Measurements from ENCODE around the gene SLC25A12.
"Not testable (repeated sequence)": the region's sequence is repeated elsewhere in the genome, so short reads cannot be mapped to it uniquely, and the experiment has no call there.

The SLC25A12 gene, protein sequence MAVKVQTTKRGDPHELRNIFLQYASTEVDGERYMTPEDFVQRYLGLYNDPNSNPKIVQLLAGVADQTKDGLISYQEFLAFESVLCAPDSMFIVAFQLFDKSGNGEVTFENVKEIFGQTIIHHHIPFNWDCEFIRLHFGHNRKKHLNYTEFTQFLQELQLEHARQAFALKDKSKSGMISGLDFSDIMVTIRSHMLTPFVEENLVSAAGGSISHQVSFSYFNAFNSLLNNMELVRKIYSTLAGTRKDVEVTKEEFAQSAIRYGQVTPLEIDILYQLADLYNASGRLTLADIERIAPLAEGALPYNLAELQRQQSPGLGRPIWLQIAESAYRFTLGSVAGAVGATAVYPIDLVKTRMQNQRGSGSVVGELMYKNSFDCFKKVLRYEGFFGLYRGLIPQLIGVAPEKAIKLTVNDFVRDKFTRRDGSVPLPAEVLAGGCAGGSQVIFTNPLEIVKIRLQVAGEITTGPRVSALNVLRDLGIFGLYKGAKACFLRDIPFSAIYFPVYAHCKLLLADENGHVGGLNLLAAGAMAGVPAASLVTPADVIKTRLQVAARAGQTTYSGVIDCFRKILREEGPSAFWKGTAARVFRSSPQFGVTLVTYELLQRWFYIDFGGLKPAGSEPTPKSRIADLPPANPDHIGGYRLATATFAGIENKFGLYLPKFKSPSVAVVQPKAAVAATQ

DNA sequence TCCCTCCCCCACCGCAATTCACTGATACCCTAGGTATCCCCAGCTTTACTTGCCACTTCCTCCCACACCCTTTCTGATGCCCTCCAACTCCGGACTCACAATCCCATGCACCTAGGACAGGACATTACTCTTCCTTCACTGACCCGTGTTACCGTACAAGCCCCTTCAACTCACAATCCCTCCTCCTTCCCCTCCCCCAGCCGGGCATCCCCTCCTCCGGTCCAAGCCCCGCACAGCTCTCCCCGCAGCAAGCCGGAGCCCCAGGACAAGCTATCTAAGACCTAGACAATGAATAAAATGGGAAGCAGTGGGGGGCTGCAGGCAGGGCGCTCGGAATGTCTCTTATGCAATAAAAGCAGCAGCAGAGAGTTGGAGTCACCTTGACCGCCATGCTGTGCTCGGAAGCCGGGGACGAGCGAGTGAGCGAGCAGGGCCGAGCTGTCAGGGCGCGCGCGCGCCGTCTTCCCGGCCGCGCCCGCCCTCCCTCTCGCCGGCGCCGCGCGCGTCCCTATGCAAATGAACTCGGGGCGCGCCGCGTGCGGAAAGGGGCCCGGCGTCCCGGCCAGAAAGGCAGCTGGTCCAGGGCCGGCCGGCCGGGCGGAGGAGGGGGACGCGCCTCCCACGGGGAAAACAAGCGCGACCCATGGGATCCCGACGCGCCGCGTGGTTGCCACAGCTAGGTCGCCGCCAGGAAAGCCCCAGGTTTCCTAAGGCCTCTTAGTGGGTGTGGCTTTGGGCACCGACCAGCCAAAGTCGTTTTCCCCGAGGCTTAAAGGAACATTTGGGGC, at the start of gene SLC25A12:
SLC25A12 (minus strand) TSS at position 421 of the 788 bp plus-strand sequence; CDS start at position 391, 30 bp downstream.
- peak; percentile 89 for DNase-seq

DNA sequence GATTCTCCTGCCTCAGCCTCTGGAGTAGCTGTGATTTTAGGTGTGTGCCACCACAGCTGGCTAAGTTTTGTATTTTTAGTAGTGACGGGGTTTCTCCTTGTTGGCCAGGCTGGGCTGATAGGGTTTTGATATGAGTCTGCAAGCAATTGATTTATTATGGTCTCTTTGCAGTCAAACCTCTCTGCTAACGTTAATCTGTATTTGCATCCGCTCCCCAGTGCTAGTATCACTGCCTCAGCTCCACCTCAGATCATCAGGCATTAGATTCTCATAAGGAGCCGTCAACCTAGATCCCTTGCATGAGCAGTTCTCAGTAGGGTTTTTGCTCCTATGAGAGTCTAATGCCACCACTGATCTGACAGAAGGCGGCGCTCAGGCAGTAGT, 47.3 kb upstream of the SLC25A12 start:
- DNase-seq: no peak

DNA sequence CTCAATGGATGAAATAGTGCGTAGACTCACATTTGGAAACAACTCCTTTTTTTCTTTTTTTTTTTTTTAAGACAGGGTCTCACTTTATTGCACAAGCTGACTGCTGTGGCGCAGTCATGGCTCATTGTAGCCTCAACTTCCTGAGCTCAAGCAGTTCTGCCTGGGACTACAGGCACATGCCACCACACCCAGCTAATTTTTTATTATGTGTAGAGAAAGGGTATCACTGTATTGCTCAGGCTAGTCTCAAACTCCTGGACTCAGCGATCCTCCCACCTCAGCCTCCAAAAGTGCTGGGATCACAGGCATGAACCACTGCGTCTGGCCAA, 45.7 kb upstream of the SLC25A12 start:
- no peak for DNase-seq

DNA sequence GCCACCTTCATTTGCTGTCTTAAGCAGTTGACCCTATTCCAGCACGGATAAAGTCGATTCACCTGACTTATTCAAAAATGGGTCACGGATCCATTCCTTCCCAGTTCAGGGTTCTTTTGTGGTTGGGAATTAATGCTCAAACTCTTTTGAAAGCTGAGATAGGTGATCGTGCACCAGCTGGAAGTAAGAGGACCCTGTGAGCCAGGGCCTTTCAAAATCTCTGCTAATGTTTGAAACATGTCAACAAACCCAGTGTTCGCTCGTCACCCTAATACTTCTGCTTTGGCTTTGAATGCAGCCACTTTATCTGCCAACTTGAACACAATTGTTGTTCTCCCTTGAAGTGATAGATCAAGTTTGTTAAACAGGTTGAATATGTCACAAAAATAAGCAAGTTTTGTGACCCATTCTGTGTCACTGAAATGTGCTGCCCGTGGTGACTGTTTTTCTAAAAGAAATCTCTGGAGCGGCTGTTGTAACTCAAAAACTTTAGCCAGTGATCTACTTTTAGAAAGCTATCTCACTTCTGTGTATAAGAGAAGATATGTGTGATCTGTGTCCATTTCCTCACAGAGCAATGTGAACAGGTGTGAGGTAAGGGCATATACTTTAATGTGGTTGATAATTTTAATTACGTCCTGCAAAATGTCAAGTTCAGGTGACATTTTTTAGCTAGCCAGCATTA, 45.2 kb upstream of the SLC25A12 start:
- DNase-seq: no peak

DNA sequence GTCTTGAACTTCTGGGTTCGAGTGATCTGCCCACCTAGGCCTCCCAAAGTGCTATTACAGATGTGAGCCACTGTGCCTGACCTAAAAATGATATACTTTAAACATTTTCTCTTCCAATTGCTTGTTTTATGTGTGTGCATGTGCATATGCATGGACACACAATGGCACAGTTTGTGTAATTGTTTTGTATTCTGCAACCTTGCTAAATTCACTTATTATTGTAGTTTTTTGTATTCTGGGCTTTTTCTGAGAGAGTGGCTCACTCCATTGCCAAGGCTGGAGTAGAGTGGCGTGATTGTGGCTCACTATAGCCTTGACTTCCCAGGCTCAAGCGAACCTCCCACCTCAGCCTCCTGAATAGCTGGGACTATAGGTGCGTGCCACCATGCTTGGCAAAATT, 36.3 kb upstream of the SLC25A12 start:
- no peak for DNase-seq

DNA sequence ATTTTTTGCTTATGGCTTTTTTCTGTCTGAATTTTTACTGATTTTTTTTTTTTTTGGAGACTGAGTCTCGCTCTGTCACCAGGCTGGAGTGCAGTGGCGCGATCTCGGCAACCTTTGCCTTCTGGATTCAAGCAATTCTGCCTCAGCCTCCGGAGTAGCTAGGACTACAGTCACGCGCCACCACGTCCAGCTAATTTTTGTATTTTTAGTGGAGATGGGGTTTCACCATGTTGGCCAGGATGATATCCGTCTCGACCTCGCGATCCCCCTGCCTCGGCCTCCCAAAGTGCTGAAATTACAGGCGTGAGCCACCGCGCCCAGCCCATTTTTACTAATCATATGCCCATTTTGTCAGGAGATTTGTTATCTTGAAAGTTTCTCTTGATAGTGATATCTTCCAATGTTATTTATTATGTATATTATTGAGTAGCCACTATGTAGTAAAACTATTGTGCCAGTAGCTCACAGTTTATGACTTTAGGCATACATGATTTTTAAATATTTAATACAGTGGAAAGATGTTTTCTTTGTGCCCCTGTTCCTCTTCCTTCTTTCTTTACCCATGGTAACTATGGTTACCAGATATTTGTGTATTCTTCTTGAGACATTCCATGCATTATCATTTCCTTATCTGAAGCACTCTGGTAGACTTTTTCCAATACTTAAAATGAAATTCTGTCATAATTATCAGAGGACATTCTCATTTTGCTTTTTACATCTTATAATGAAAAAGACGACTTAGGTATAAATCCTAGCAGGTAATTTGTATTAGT, 30.3 kb upstream of the SLC25A12 start:
- DNase-seq: no peak

DNA sequence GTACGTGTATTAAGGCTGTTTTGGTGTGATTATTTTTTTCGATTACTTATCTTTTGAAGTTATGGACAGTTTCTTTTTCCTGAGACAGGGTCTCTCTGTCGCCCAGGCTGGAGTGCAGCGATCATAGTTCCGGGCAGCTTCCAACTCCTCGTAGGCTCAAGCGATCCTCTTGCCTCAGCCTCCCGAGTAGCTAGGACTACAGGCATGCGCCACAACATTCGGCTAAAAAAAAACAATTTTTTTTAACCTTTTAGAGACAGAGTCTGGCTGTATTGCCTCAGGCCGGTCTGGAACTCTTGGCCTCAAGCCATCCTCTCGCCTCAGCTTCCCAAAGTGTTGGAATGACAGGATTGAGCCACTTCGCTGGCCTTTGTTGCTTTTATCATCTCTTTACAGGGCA, 29.2 kb upstream of the SLC25A12 start:
- no peak for DNase-seq

DNA sequence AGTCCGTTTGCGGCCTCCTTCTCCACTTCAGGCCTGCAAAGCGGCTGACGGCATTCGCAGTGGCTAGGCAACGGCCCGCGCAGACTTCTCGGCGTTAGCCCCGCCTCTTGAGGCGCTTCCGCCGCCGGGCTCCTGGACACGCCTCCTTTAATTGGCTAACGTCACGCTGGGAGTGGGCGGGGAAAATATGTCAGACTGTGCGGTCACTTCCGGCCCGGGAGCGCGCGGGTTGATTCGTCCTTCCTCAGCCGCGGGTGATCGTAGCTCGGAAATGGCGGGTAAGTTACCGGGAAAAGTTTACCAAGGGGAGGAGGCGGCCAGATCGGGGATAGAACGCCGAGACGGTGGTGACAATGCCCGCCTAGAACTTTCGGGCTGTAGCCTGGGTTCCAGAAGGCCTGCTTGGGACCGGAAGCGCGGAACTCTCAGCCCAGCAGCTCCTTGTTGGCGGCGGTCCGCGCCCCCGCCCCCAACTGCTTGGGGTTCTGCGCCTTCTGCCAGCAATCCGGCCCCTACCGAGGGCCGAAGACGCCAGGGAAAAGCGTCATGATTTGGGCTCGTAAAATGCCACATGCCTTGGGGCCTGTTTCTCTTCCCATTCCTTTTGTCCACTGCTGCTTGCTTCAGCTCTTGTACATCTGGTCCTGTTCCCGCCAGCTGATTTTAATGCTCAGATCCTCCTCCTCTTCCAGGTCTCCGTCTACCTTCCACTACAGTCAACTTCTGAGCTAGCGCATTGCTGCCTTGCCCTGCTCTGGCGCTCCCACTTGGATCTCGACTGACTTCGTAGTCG, 28.4 kb upstream of the SLC25A12 start, which contains the start of gene HAT1:
HAT1 (plus strand) TSS at position 232 of the 793 bp plus-strand sequence; CDS start at position 272, 40 bp downstream.
- peak; percentile 97 for DNase-seq

DNA sequence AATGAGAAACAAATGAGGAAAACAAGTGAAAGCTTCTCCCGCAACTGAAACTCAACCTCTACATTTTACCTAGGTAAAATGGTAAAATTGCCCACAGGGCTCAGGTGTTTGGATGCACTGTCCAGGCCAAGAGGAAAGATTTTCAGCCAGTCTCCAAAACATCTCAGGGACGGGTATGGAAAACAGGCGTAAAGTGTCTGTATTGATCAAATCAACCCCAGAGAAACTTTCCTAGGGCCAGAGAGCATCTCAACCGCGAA, 27.9 kb upstream of the SLC25A12 start:
- no peak for DNase-seq

DNA sequence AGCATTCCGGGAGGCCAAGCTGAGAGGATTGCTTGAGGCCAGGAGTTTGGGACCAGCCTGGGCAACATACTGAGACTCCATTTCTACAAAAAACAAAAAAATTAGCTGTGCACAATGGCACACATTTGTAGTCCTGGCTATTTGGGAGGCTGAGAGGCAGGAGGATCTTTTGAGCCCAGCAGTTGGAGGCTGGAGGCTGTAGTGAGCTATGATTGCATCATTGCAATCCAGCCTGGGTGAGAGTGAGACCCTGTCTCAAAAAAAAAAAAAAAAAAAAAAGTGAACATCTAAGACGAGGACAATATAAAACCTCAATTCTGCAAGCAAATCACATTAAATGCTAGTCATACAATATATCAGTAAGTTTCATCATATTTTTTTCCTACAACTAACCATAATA, 25.4 kb upstream of the SLC25A12 start:
- DNase-seq: no peak

DNA sequence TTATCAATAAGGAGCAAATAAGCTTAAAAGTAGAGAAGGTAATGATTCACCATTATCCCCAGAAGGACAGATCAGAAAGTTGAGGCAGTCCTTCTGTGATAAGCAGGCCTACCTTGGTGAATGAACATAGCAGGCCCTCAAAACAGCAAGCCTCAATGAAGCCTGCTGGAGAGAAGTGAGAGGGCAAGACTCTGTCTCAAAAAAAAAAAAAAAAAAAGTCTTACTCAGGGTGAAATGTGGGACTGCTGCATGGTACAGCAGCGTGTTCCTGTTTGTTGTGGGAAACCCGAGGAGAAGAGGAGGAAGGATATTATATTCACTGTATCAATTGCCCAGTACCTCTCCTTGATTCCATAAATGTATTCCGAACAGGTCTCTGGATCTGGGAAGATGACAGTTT, 19.5 kb upstream of the SLC25A12 start:
- DNase-seq: no peak

DNA sequence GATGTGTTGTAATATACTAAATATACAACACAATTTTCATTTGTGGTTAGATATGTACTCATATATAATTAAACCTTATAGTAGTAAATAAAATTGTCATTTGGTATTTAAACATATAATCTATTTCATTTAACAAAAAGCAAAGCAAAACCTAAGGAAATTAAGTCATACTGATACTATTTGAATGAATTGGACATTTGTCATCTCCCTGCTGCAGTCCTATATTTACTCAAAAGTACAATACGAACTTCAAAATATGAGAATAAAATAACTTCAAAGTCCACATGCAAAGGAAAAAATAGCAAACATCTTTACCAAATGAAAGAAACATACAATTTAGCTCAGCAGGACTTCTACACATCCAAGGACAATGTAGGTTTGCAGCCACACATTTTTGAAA, 16.4 kb upstream of the SLC25A12 start:
- DNase-seq: no peak

DNA sequence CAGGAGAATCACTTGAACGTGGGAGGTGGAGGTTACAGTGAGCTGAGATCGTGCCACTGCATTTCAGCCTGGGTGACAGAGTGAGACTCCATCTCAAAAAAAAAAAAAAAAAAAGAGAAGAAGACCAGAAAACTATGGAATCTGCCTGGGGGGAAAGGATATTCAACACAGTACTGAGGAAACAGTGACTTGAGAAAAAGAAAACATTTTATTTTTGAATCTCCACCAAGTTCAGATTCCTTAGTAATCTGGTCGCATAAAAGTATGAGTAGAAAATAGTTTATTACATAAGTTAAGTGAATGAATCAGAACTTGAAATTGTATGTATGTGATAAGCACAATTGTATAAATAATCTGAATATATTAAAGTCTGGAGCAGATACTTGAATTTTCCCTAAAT, 15.2 kb upstream of the SLC25A12 start:
- DNase-seq: no peak

DNA sequence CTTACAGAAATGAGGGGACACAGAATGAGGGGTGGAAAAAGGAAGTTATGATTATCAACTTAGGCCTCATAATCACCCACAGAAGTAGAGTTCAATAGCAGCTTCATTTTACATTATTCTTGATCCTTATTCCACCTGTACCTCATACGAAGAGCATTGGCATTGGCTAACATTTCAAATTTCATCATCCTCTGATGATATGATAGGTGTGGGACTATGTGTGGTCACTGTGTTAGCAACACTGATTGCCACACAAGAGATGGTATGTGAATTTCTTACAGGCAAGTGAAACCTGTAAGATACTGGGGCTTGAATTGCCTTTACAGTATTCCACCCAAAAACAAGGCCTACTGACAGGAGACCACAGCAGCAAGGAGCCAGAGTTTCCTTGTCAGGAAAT, 14.2 kb upstream of the SLC25A12 start:
- no peak for DNase-seq

DNA sequence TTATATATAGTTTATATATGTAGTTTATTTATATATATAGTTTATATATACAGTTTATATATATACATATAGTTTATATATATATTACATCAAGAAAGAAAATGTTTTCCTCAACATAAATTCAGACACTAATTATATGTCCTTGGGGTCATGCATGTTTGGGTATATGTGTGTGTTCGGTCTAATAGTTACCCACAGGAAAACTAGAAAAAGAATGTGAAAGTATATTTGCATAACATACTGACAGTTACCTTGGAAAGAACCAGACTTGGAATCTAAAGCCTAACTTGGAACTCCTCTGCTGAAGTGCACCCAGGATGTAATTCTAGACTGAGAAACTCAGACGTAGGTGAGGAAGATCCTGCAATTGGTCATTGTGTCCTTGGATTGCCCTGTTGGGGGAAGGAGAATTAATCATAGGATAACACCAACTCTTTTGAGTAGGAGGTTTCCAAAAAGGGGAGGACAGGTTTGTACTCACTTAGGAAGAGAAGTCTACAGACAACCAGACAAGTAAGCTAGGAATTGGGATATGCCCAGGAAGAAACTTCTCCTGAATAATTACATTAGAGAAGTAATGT, 8.9 kb upstream of the SLC25A12 start:
- DNase-seq: no peak

DNA sequence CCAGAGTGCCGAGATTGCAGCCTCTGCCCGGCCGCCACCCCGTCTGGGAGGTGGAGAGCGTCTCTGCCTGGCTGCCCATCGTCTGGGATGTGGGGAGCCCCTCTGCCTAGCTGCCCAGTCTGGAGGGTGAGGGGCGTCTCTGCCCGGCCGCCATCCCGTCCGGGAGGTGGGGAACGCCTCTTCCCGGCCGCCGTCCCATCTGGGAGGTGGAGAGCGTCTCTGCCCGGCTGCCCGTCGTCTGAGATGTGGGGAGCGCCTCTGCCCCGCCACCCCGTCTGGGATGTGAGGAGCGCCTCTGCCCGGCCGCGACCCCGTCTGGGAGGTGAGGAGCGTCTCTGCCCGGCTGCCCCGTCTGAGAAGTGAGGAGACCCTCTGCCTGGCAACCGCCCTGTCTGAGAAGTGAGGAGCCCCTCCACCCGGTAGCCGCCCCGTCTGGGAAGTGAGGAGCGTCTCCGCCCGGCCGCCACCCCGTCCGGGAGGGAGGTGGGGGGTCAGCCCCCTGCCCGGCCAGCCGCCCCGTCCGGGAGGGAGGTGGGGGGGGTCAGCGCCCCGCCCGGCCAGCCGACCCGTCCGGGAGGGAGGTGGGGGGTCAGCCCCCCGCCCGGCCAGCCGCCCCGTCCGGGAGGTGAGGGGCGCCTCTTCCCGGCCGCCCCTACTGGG, 5.7 kb upstream of the SLC25A12 start:
- DNase-seq: not testable (repeated sequence)

DNA sequence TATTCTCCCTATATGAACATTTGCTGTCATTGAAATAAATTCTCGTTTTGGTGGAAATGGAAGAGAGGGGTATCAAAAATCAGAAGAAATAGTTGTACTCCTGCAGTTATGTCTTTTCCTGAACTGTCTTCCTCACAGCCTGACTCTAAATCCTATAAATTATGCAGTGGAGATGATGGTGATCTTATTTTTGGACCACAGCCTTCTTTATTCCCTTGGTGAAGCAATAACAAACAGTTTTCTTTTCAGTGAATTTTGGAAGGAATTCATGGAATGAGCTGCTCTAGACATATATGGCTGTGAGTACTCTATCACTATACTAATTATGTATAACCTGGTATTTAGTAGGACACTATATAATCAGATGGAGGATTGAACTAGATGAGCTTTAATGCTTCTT, 1.7 kb upstream of the SLC25A12 start:
- no peak for DNase-seq

DNA sequence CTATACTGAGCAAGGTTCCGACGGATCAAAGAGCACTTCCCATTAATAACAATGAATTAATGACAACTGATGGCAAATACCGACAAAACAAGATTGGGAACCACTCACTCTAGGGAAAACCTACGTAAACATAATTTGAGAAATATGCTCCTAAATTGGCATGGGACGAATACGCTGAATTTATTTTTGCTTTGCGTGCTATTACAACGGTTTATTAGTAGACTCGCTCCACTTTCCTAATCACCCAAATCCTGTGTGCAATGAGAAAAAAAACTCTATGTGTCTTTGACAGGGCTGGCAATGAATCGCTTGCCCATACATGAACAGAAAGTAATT, 536 bp upstream of the SLC25A12 start:
- DNase-seq: no peak

DNA sequence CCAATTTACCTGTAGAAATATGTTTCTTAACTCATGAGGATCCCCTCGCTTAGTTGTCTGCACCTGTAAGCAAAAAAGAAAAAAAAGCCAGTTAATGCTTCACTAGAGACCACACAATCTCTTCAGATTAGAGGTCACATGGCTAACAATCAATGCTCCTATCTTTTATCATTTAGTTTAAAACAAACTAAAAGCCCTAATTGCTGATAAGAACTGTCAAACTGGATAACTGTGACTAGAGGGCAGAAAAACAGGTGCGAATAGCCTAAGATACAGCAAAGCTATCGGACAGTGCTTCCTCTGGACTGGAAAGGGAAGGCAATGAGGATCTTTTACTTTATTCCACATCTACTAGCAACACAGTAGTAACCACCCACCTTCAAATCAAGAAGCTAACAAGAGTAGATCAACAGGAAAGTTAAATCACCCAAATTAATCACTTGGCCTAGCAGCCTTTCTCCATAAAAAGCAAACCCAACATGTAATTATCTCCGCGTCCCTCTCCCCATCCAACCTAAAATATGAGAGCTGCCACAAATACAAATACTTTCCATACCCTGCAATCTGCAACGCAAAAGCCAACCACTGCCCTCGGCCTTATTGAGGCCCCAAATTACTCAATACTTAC, 734 bp downstream of the SLC25A12 start:
- no peak for DNase-seq

DNA sequence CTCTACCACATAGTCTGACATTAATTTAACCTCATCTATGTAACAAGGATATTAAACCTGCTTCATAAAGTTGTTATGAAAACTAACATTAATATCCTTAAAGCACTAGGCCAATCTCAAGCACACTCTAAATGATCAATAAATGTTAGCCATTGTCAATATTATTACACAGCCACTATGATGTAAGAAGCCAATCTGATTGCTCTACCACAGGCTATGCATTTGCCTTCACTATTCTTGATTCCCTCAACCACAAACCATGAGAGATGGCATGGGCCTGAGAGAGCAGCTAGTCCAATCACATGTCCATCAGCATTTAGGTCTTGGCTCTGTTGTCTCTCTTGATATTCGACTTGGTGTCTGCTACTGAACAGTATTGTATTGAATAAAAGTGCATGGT, 4.2 kb downstream of the SLC25A12 start:
- DNase-seq: no peak

DNA sequence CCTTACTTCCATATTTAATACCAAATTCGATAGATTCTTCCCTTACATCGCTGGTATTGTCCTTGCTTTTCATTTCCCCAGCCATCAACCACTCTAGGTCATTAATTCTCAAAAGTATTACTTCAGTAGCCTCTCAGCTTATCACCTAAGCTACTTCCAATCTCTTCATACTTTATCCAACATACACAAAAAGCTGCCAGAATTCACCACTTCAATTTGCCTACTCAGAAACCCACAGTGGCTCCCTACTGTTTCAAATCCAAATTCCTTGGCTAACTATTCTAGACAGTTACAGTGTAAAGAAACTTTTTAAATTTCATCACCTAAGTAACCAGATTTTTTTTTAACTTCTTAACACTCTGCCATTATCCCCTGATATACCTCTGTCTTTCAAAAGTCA, 4.7 kb downstream of the SLC25A12 start:
- DNase-seq: no peak

Data from KG1 (cell line).